Hepatocyte (in vitro differentiated cells): ENCODE results near the gene RBM4. TPM values are rescaled to one million over a fixed set of nuclear protein-coding genes. Genes with fewer than 3 reads are reported as not detected.

Experiments
- DNase-seq: peaks from one replicate; pipeline ENCODE4 v3.0.0-alpha.2; 2016; ENCODE audit warnings: low spot score
- H2AFZ ChIP-seq: fragments of 200-600 bp; sonication (generic); 2 replicates; pipeline ENCODE4 v1.6.0; 2016; ENCODE audit warnings: antibody characterized with exemption, mild to moderate bottlenecking
- H3K27ac ChIP-seq: fragments of 200-600 bp; sonication (generic); 2 replicates; pipeline ENCODE4 v1.5.1; 2016; ENCODE audit warnings: mild to moderate bottlenecking
- H3K27me3 ChIP-seq: fragments of 200-600 bp; sonication (generic); 2 replicates; pipeline ENCODE4 v1.6.1; 2016
- H3K36me3 ChIP-seq: fragments of 200-600 bp; sonication (generic); replicated peaks from 2 replicates; pipeline ENCODE4 v1.5.1; 2016; ENCODE audit warnings: low read depth; ENCODE audit not compliant: insufficient read depth
- H3K4me1 ChIP-seq: fragments of 200-600 bp; sonication (generic); 2 replicates; pipeline ENCODE4 v1.5.1; 2016; ENCODE audit warnings: mild to moderate bottlenecking, moderate library complexity; ENCODE audit not compliant: insufficient read depth
- H3K4me2 ChIP-seq: fragments of 200-600 bp; sonication (generic); 2 replicates; pipeline ENCODE4 v1.6.0; 2016
- H3K4me3 ChIP-seq: fragments of 200-600 bp; sonication (generic); 2 replicates; pipeline ENCODE4 v1.5.1; 2016; ENCODE audit warnings: mild to moderate bottlenecking
- H3K79me2 ChIP-seq: fragments of 200-600 bp; sonication (generic); 2 replicates; pipeline ENCODE4 v1.6.0; 2017; ENCODE audit warnings: mild to moderate bottlenecking
- H3K9me2 ChIP-seq: fragments of 200-600 bp; sonication (generic); replicated peaks from 2 replicates; pipeline ENCODE4 v1.6.0; 2017; ENCODE audit warnings: mild to moderate bottlenecking; ENCODE audit not compliant: insufficient read depth
- H3K9me3 ChIP-seq: fragments of 200-600 bp; sonication (generic); 2 replicates; pipeline ENCODE4 v1.5.1; 2016; ENCODE audit warnings: low read depth, mild to moderate bottlenecking
- H4K20me1 ChIP-seq: fragments of 200-600 bp; sonication (generic); 2 replicates; pipeline ENCODE4 v1.6.0; 2016; ENCODE audit warnings: mild to moderate bottlenecking; ENCODE audit not compliant: insufficient read depth, poor library complexity, severe bottlenecking
- EZH2 ChIP-seq: fragments of 200-600 bp; sonication (generic); IDR thresholded peaks from 2 replicates; pipeline ENCODE4 v1.6.1; 2016; ENCODE audit warnings: antibody characterized with exemption, mild to moderate bottlenecking, borderline replicate concordance
- EZH2phosphoT487 ChIP-seq: fragments of 200-600 bp; sonication (generic); IDR thresholded peaks from one replicate; pipeline ENCODE4 v1.6.1; 2018; ENCODE audit warnings: antibody characterized with exemption, mild to moderate bottlenecking, low read depth, moderate library complexity; ENCODE audit not compliant: unreplicated experiment, severe bottlenecking
- WGBS: methylation state at CpG from one replicate; pipeline ENCODE4 v1.1.6; 2016; ENCODE audit warnings: low lambda C conversion rate; ENCODE audit errors: missing lambda C conversion rate; 5-methylcytosine and 5-hydroxymethylcytosine counted together
- polyA plus RNA-seq: library from polyadenylated mRNA; unstranded; fragments of >200 nt; fragmentation: Nextera tagmentation; extraction: Ambion mirVana; gene quantifications from 2 replicates; pipeline ENCODE4 v1.2.1, GENCODE V29; 2016
- total RNA-seq: library from RNA; depleted of rRNA; stranded (reverse); fragments of >200 nt; gene quantifications from 2 replicates; pipeline ENCODE4 v1.2.3, GENCODE V29; 2014
- TF ChIP-seq, protein P1 (sequence below): fragments of 200-600 bp; sonication (generic); IDR thresholded peaks from 2 replicates; pipeline ENCODE4 v1.5.1; 2016; ENCODE audit warnings: antibody characterized with exemption, mild to moderate bottlenecking; ENCODE audit not compliant: poor library complexity

Gene RBM4
- total and polyA plus RNA-seq, 2 experiments from 2014 or later, result 139 to 150 TPM

DNA sequence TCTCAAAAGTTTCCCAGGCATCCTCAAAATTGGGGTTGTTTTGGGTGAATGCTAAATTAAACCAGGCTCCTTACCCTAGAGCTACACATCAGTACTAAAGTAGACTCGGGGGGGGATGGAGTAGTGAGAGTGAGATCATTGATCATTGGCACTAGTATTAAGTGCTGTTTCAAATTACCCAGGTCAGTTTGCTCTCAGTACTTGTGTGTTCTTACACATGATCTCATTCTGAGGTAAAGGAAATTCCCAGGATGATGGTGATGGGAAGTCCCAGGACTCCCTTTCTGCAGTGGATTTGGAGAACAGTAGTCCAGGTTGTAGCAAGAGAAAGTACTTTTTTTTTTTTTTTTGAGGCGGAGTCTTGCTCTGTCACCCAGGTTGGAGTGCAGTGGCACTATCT, 12.5 kb downstream of the RBM4 start:
- peaks cover 95% of the 10 kb centered on the region for H3K79me2 ChIP-seq
- peaks cover 50% of the 10 kb centered on the region for H4K20me1 ChIP-seq
- H3K36me3 ChIP-seq, result no peaks in the 10 kb centered on the region
- no peak for DNase-seq
- no peaks in the 10 kb centered on the region for H3K9me3 ChIP-seq
- H3K4me2 ChIP-seq, result no peak overlapping the region
- no peak overlapping the region for H2AFZ ChIP-seq
- H3K27me3 ChIP-seq, result no peaks in the 10 kb centered on the region
- no peaks in the 10 kb centered on the region for H3K9me2 ChIP-seq
- WGBS, result 95% methylated on average over 2 of the region's 2 CpGs
- no peak overlapping the region for H3K4me3 ChIP-seq
- no peaks in the 10 kb centered on the region for H3K4me1 ChIP-seq
- no peak overlapping the region for H3K27ac ChIP-seq
- TF ChIP-seq EZH2phosphoT487 (no peak), EZH2 (no peak)
- TF ChIP-seq, protein P1, sequence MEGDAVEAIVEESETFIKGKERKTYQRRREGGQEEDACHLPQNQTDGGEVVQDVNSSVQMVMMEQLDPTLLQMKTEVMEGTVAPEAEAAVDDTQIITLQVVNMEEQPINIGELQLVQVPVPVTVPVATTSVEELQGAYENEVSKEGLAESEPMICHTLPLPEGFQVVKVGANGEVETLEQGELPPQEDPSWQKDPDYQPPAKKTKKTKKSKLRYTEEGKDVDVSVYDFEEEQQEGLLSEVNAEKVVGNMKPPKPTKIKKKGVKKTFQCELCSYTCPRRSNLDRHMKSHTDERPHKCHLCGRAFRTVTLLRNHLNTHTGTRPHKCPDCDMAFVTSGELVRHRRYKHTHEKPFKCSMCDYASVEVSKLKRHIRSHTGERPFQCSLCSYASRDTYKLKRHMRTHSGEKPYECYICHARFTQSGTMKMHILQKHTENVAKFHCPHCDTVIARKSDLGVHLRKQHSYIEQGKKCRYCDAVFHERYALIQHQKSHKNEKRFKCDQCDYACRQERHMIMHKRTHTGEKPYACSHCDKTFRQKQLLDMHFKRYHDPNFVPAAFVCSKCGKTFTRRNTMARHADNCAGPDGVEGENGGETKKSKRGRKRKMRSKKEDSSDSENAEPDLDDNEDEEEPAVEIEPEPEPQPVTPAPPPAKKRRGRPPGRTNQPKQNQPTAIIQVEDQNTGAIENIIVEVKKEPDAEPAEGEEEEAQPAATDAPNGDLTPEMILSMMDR, result no peak

DNA sequence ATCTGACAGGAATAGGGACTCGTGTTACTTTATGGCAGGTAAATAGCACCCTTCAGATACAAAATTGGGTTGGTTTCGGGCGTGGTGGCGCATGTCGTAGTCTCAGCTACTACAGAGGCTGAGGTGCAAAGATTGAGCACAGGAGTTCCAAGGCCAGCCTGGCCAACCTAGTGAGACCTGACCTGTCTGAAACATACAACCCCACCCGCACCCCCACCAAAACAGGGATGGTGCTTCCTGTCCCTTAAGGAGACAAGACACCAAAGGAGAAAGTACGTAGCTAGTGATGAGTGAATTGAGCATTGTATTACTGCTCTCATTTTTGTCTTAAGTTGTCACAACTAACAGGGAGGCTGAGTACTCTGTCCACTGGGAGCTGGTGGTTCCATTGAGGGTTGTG, 14.1 kb downstream of the RBM4 start:
- no peak overlapping the region for H3K4me3 ChIP-seq
- no peak for DNase-seq
- no peak for TF ChIP-seq EZH2phosphoT487
- TF ChIP-seq, protein P1, result no peak
- TF ChIP-seq EZH2, result no peak
- no peaks in the 10 kb centered on the region for H3K36me3 ChIP-seq
- WGBS, result 97% methylated on average over 7 of the region's 7 CpGs
- H3K27me3 ChIP-seq, result no peaks in the 10 kb centered on the region
- H3K9me2 ChIP-seq, result no peaks in the 10 kb centered on the region
- H3K27ac ChIP-seq, result no peak overlapping the region
- no peak overlapping the region for H2AFZ ChIP-seq
- H3K4me2 ChIP-seq, result no peak overlapping the region
- no peaks in the 10 kb centered on the region for H3K4me1 ChIP-seq
- peaks cover 93% of the 10 kb centered on the region for H3K79me2 ChIP-seq
- peaks cover 34% of the 10 kb centered on the region for H4K20me1 ChIP-seq
- H3K9me3 ChIP-seq, result no peaks in the 10 kb centered on the region

DNA sequence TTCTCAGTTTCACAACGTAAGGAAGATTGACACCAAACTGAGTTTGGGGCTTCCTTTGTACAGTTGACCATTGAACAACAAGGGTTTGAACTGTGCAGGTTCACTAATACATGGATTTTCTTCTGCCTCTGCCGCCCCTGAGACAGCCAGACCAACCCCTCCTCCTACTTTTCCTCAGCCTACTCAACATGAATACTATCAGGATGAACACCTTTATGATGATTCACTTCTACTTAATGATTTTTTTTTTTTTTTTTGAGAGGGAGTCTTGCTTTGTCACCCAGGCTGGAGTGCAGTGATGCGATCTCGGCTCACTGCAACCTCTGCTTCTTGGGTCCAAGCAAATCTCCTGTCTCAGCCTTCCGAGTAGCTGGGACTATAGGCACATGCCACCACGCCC, 14.6 kb downstream of the RBM4 start:
- H3K4me2 ChIP-seq, result no peak overlapping the region
- no peak for DNase-seq

More for the DNA sequence above, 14.6 kb downstream of the RBM4 start:
- 93% methylated on average over 6 of the region's 6 CpGs for WGBS
- Histone ChIP-seq H3K36me3 (no peaks in the 10 kb centered on the region), H3K4me3 (no peak overlapping the region), H2AFZ (no peak overlapping the region), H3K4me1 (no peaks in the 10 kb centered on the region), H4K20me1 (peaks cover 29% of the 10 kb centered on the region), H3K9me3 (no peaks in the 10 kb centered on the region), H3K27ac (no peak overlapping the region), H3K79me2 (peaks cover 90% of the 10 kb centered on the region), H3K9me2 (no peaks in the 10 kb centered on the region), H3K27me3 (no peaks in the 10 kb centered on the region)
- TF ChIP-seq EZH2 (no peak), EZH2phosphoT487 (no peak)
- TF ChIP-seq, protein P1, result no peak
